Amniotic stem cell (primary cell): ENCODE results near the gene CPZ.

ENCODE experiments used
- DNase-seq: peaks from one replicate; lab custom pipeline; 2025; lab: John Stamatoyannopoulos, UW

Gene CPZ

GRCh38 chr4:8639777-8640720 is 47.5 kb downstream of the CPZ start:
- no peak for DNase-seq

- no peak for DNase-seq
Observed at GRCh38 chr4:8640816-8641215, 48.3 kb downstream of the CPZ start.

- DNase-seq = no peak
Observed at GRCh38 chr4:8641256-8641655, 48.7 kb downstream of the CPZ start.

- no peak for DNase-seq
Observed at GRCh38 chr4:8641931-8642650, 49.5 kb downstream of the CPZ start.

- no peak for DNase-seq
Observed at GRCh38 chr4:8642651-8643321, 50.2 kb downstream of the CPZ start.

GRCh38 chr4:8643441-8643840 is 50.9 kb downstream of the CPZ start:
- DNase-seq = no peak

- DNase-seq = no peak
Observed at GRCh38 chr4:8643986-8644385, 51.4 kb downstream of the CPZ start.

GRCh38 chr4:8644461-8644891 is 51.9 kb downstream of the CPZ start:
- DNase-seq = no peak

GRCh38 chr4:8644966-8645752 is 52.6 kb downstream of the CPZ start:
- no peak for DNase-seq

GRCh38 chr4:8645753-8646124 is 53.2 kb downstream of the CPZ start:
- no peak for DNase-seq

- DNase-seq = no peak
Observed at GRCh38 chr4:8646296-8647093, 53.9 kb downstream of the CPZ start.

- DNase-seq = no peak
Observed at GRCh38 chr4:8647094-8647570, 54.6 kb downstream of the CPZ start.

- no peak for DNase-seq
Observed at GRCh38 chr4:8647626-8648025, 55.1 kb downstream of the CPZ start.

GRCh38 chr4:8648296-8648695 is 55.7 kb downstream of the CPZ start:
- DNase-seq = no peak

- no peak for DNase-seq
Observed at GRCh38 chr4:8648816-8649630, 56.5 kb downstream of the CPZ start.

- no peak for DNase-seq
Observed at GRCh38 chr4:8649631-8650361, 57.2 kb downstream of the CPZ start.

GRCh38 chr4:8651661-8652180 is 59.2 kb downstream of the CPZ start:
- no peak for DNase-seq

GRCh38 chr4:8652181-8653078 is 59.9 kb downstream of the CPZ start:
- no peak for DNase-seq
